ENCODE data around the gene COBLL1.

COBLL1 gene

DNA sequence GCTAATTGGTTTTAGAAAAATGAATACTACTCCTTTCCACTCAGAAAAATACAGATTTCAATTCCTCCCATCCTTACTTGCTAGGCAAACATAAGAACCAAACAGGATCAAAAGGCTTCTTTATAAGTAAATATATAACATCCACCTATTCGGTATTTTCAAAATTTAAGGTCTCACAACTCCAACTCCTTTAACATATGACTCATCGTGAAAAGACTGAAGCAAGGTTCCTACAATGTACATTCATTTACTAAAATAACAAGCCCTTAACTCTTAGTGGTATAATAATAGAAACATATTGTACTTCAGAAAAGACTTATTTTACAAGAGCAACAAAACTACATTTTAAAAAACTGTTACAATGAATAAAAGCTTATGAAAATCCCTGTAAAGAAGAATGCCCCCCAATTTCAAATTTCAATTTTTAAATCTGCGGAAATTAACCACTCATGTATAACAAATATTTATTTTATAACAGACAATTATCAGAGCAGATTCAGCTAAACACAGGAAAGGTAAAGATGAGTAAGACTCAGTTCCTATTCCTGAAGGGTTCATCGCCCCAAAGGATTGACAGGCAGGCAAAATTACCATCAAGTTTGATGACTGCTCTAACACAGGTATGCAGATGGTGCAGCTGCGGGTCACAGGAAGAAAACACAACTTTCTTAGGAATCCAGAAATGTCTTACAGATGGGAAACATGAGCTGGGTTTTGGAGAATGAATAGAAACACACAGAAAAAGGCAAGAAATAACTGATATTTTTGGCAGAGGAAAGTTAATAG, 96.4 kb downstream of the COBLL1 start:
- Mint-ChIP-seq H3K9me3 (peaks cover 4% of the 10 kb centered on the region), H3K4me3 (no peak overlapping the region), H3K27me3 (no peaks in the 10 kb centered on the region), H3K36me3 (no peaks in the 10 kb centered on the region), H3K4me1 (no peaks in the 10 kb centered on the region), H3K27ac (no peak overlapping the region)

GRCh38 chr2:164742738-164743317, 98.8 kb downstream of the COBLL1 start:
- Mint-ChIP-seq H3K36me3 (no peaks in the 10 kb centered on the region), H3K27ac (no peak overlapping the region), H3K27me3 (no peaks in the 10 kb centered on the region), H3K9me3 (no peaks in the 10 kb centered on the region), H3K4me3 (no peak overlapping the region), H3K4me1 (no peaks in the 10 kb centered on the region)

DNA sequence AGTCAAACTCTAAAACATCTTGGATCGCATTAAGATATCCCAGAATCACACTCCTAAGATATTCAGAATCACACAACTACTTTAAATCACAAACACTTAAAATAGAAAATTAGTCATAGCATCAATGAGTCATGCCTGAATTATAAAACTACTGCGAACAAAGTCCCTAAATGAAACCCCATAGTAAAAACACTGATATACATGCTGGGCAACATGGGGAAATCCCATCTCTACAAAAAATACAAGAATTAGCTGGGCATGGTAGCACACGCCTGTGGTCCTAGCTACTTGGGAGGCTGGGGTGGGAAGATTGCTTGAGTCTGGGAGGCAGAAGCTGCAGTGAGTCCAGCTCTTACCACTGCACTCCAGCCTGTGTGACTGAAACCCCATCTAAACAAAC, 101.7 kb downstream of the COBLL1 start:
- no peaks in the 10 kb centered on the region for H3K36me3 Mint-ChIP-seq
- no peaks in the 10 kb centered on the region for H3K9me3 Mint-ChIP-seq
- no peak overlapping the region for H3K27ac Mint-ChIP-seq
- no peaks in the 10 kb centered on the region for H3K27me3 Mint-ChIP-seq
- no peak overlapping the region for H3K4me3 Mint-ChIP-seq
- no peaks in the 10 kb centered on the region for H3K4me1 Mint-ChIP-seq

- Mint-ChIP-seq H3K36me3 (no peaks in the 10 kb centered on the region), H3K9me3 (no peaks in the 10 kb centered on the region), H3K27me3 (peaks cover 1% of the 10 kb centered on the region), H3K4me3 (no peak overlapping the region), H3K4me1 (no peaks in the 10 kb centered on the region), H3K27ac (no peak overlapping the region)
Observed at GRCh38 chr2:164737612-164738081, 104.0 kb downstream of the COBLL1 start.

DNA sequence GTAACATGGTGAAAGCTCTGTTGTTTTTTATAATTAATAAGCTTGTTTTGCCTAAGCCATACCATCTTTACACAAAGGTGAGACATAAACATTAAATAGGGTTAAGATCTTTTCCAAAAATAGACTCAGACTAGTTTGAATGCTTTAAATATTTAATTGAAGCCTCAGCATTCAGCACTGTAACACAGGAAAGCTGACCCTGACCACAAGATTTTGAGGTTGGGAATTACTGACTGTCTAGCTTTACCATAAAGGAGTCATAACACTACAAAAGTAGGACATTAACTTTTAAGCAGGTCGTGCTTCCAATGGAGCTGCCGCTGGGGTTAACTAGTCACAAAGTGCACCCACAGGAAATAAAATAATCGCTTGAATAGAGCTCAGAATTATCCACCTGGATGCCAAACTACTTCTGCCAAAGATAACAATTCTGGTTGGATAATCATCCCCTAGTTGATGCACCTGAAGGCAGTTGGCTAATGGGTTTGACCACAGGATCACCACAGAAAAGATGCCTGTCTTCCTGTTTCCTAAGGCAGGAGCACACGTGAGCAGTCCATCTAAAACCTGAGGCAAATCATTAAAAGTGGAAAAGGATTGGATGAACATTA, 106.2 kb downstream of the COBLL1 start:
- Mint-ChIP-seq H3K4me1 (no peaks in the 10 kb centered on the region), H3K36me3 (no peaks in the 10 kb centered on the region), H3K27ac (no peak overlapping the region), H3K27me3 (peaks cover 1% of the 10 kb centered on the region), H3K4me3 (no peak overlapping the region), H3K9me3 (no peaks in the 10 kb centered on the region)

GRCh38 chr2:164734196-164734595, 107.4 kb downstream of the COBLL1 start:
- Mint-ChIP-seq H3K4me3 (no peak overlapping the region), H3K27me3 (peaks cover 1% of the 10 kb centered on the region), H3K36me3 (no peaks in the 10 kb centered on the region), H3K4me1 (no peaks in the 10 kb centered on the region), H3K9me3 (no peaks in the 10 kb centered on the region), H3K27ac (no peak overlapping the region)

DNA sequence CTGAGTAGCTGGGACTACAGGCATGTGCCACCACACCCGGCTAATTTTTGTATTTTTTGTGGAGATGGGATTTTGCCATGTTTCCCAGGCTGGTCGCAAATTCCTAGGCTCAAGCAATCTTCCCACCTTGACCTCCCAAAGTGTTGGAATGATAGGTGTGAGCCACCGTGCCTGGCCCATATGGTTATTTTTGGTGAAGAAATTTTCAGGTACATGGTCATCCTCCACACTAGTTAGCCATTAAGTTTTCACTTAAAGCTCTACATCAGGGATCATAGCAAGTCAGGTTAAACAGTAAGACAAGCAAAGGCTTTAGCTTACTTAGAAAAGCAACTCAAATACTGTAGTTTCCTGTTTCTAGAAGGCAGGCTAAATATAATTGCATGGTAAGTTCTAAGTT, 116.1 kb downstream of the COBLL1 start:
- Mint-ChIP-seq H3K4me3 (no peak overlapping the region), H3K4me1 (no peaks in the 10 kb centered on the region), H3K36me3 (no peaks in the 10 kb centered on the region), H3K27ac (no peak overlapping the region), H3K27me3 (no peaks in the 10 kb centered on the region), H3K9me3 (no peaks in the 10 kb centered on the region)

DNA sequence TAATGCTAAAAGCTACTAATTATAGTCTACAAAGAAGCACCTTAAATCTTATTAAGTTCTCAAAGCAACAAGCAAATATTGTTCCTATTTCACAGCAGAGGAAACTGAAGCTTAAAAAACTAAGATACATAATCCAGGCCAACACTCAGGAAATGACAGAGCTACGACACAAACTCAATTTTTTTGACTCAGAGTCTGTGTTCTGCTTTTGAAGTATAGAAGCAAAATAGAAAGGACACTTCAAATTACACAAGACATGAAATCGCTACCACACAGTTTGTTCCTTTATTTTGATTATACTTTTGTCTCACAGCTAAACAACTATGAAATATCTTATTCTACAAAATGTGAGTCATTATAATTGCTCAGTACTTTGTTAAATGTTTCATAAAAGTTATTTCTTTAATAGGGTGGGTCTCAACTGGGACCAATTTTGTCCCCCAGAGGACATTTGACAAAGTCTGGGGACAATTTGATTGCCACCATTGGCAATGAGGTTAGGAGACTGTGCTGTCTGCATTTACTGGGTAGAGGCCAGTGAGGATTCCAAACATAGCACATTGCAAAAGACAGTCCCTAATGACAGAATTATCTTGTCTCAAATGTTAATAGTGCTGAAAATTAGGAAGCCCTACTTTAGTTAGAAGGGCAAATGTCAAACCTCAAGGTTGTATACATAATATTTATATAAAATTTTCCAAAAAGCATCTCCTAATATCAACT, 118.8 kb downstream of the COBLL1 start:
- Mint-ChIP-seq H3K27me3 (no peaks in the 10 kb centered on the region), H3K9me3 (no peaks in the 10 kb centered on the region), H3K36me3 (no peaks in the 10 kb centered on the region), H3K27ac (no peak overlapping the region), H3K4me3 (no peak overlapping the region), H3K4me1 (no peaks in the 10 kb centered on the region)

GRCh38 chr2:164721430-164721829, 120.2 kb downstream of the COBLL1 start:
- Mint-ChIP-seq H3K9me3 (no peaks in the 10 kb centered on the region), H3K4me3 (no peak overlapping the region), H3K36me3 (no peaks in the 10 kb centered on the region), H3K27ac (no peak overlapping the region), H3K27me3 (no peaks in the 10 kb centered on the region), H3K4me1 (no peaks in the 10 kb centered on the region)

- H3K27me3 Mint-ChIP-seq: no peaks in the 10 kb centered on the region
- H3K36me3 Mint-ChIP-seq: no peaks in the 10 kb centered on the region
- H3K4me1 Mint-ChIP-seq: no peaks in the 10 kb centered on the region
- H3K4me3 Mint-ChIP-seq: no peak overlapping the region
- no peaks in the 10 kb centered on the region for H3K9me3 Mint-ChIP-seq
- no peak overlapping the region for H3K27ac Mint-ChIP-seq
Observed at GRCh38 chr2:164719996-164720941, 121.4 kb downstream of the COBLL1 start.

GRCh38 chr2:164717000-164717803, 124.4 kb downstream of the COBLL1 start:
- Mint-ChIP-seq H3K36me3 (no peaks in the 10 kb centered on the region), H3K27ac (no peak overlapping the region), H3K27me3 (no peaks in the 10 kb centered on the region), H3K4me1 (no peaks in the 10 kb centered on the region), H3K9me3 (no peaks in the 10 kb centered on the region), H3K4me3 (no peak overlapping the region)

DNA sequence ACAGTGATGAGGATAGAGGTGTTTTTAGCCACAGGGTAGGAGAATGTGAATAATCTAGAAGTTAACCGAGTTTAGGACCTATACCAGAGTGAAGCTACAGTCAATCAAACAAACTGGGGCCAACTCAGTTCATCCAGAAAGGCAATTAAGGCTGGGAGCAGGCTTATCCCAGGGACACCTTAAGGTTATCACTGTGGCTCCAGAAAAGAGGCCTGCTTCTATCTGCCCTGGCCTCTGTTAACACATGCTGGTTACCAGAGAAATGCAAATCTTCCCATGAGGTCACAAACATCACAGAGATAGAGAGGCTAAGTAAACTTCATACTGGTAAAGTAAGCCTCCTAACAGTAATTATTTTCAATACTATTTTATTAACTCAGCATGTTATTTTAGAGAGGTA, 127.2 kb downstream of the COBLL1 start:
- Mint-ChIP-seq H3K9me3 (no peaks in the 10 kb centered on the region), H3K4me1 (no peaks in the 10 kb centered on the region), H3K27ac (no peak overlapping the region), H3K36me3 (no peaks in the 10 kb centered on the region), H3K27me3 (no peaks in the 10 kb centered on the region), H3K4me3 (no peak overlapping the region)

GRCh38 chr2:164711766-164712138, 129.9 kb downstream of the COBLL1 start:
- H3K27ac Mint-ChIP-seq: no peak overlapping the region
- no peaks in the 10 kb centered on the region for H3K4me1 Mint-ChIP-seq
- no peaks in the 10 kb centered on the region for H3K9me3 Mint-ChIP-seq
- no peaks in the 10 kb centered on the region for H3K27me3 Mint-ChIP-seq
- no peaks in the 10 kb centered on the region for H3K36me3 Mint-ChIP-seq
- H3K4me3 Mint-ChIP-seq: no peak overlapping the region
